HL-60/S4 treated with retinoic acid at 250 ng/mL for 4 days and 3 days (cell line): ENCODE results near the gene PCDHB10.
"Not testable (repeated sequence)": the region's sequence is repeated elsewhere in the genome, so short reads cannot be mapped to it uniquely, and the experiment has no call there.

Experiments used
- in situ Hi-C: fragments of 300-500 bp; cut with MboI; formaldehyde crosslinking; loops from 2 replicates; pipeline ENCODE4 v1.7.0; 2022; ENCODE audit warnings: low sequenced_read_pairs

PCDHB10 gene

GRCh38 chr5:141184117-141184855, 7.9 kb upstream of the PCDHB10 start:
- in situ Hi-C loops, result loop anchor here (25.0 kb wide), 1 partner anchor 378 kb away; no protein-coding TSS in a partner anchor

GRCh38 chr5:141186897-141187512, 5.1 kb upstream of the PCDHB10 start, which contains the start of gene PCDHB9:
Gene PCDHB9 (plus strand): TSS chr5:141187161. CDS start chr5:141187319, 158 bp downstream.
- in situ Hi-C loops, result loop anchor here (25.0 kb wide), 1 partner anchor 375 kb away; no protein-coding TSS in a partner anchor

GRCh38 chr5:141188682-141189081, 3.5 kb upstream of the PCDHB10 start:
- in situ Hi-C loops, result loop anchor here (25.0 kb wide), 1 partner anchor 374 kb away; no protein-coding TSS in a partner anchor

GRCh38 chr5:141189131-141189530, 3.0 kb upstream of the PCDHB10 start:
- in situ Hi-C loops, result loop anchor here (25.0 kb wide), 1 partner anchor 373 kb away; no protein-coding TSS in a partner anchor

- in situ Hi-C loops, result loop anchor here (25.0 kb wide), 1 partner anchor 368 kb away; no protein-coding TSS in a partner anchor
Observed at GRCh38 chr5:141194332-141194731, 2.2 kb downstream of the PCDHB10 start.

- in situ Hi-C loops, result loop anchor here (25.0 kb wide), 1 partner anchor 366 kb away; no protein-coding TSS in a partner anchor
Observed at GRCh38 chr5:141196363-141196762, 4.2 kb downstream of the PCDHB10 start.

GRCh38 chr5:141199359-141200235, 7.4 kb downstream of the PCDHB10 start, which contains the start of gene PCDHB11:
Gene PCDHB11 (plus strand): TSS chr5:141199627. CDS start chr5:141199775, 148 bp downstream.
- in situ Hi-C loops, result loop anchor here (25.0 kb wide), 1 partner anchor 363 kb away; no protein-coding TSS in a partner anchor

GRCh38 chr5:141201126-141201525, 9.0 kb downstream of the PCDHB10 start:
- in situ Hi-C loops, result not testable (repeated sequence)

GRCh38 chr5:141201646-141202045, 9.5 kb downstream of the PCDHB10 start:
- in situ Hi-C loops, result not testable (repeated sequence)

GRCh38 chr5:141208478-141208877, 16.3 kb downstream of the PCDHB10 start, which contains the start of gene PCDHB12:
Gene PCDHB12 (plus strand): TSS chr5:141208719. CDS start chr5:141208908, 189 bp downstream.
- in situ Hi-C loops, result no loop called here

- in situ Hi-C loops, result not testable (repeated sequence)
Observed at GRCh38 chr5:141210281-141210680, 18.1 kb downstream of the PCDHB10 start.

- in situ Hi-C loops, result not testable (repeated sequence)
Observed at GRCh38 chr5:141210849-141211248, 18.7 kb downstream of the PCDHB10 start.

GRCh38 chr5:141213656-141214339, 21.6 kb downstream of the PCDHB10 start, which contains the start of gene PCDHB13:
Gene PCDHB13 (plus strand): TSS chr5:141213919. CDS start chr5:141214124, 205 bp downstream.
- in situ Hi-C loops, result not testable (repeated sequence)

GRCh38 chr5:141214583-141214982, 22.4 kb downstream of the PCDHB10 start:
- in situ Hi-C loops, result not testable (repeated sequence)

- in situ Hi-C loops, result not testable (repeated sequence)
Observed at GRCh38 chr5:141215504-141215903, 23.4 kb downstream of the PCDHB10 start.

- in situ Hi-C loops, result not testable (repeated sequence)
Observed at GRCh38 chr5:141216035-141216434, 23.9 kb downstream of the PCDHB10 start.

GRCh38 chr5:141223112-141223783, 31.1 kb downstream of the PCDHB10 start, which contains the start of gene PCDHB14:
Gene PCDHB14 (plus strand): TSS chr5:141223343. CDS start chr5:141223506, 163 bp downstream.
- in situ Hi-C loops, result no loop called here

GRCh38 chr5:141224844-141225243, 32.7 kb downstream of the PCDHB10 start:
- in situ Hi-C loops, result not testable (repeated sequence)

GRCh38 chr5:141225421-141225820, 33.3 kb downstream of the PCDHB10 start:
- in situ Hi-C loops, result not testable (repeated sequence)
